SK-N-SH treated with all-trans-retinoic acid at 6 μM for 48 hours (cell line): Measurements from ENCODE around the gene ALPP.

Experiments
- CREB5 ChIP-seq: fragments of 250-450 bp; sonication (Bioruptor Pico); IDR thresholded peaks from 2 replicates; pipeline ENCODE4 v1.5.1; 2020; ENCODE audit warnings: low read depth, mild to moderate bottlenecking, moderate library complexity
- ESRRG ChIP-seq: fragments of 250-450 bp; sonication (Bioruptor Pico); IDR thresholded peaks from 2 replicates; pipeline ENCODE4 v1.6.1; 2021; ENCODE audit warnings: mild to moderate bottlenecking
- POU6F1 ChIP-seq: fragments of 250-450 bp; sonication (Bioruptor Pico); IDR thresholded peaks from 2 replicates; pipeline ENCODE4 v1.8.0; 2021; ENCODE audit warnings: low read depth, mild to moderate bottlenecking, moderate library complexity, borderline replicate concordance
- RARB ChIP-seq: fragments of 250-450 bp; sonication (Bioruptor Pico); IDR thresholded peaks from 2 replicates; pipeline ENCODE4 v1.8.0; 2021; ENCODE audit warnings: mild to moderate bottlenecking, moderate library complexity
- TSHZ2 ChIP-seq: fragments of 250-450 bp; sonication (Bioruptor Pico); IDR thresholded peaks from 2 replicates; pipeline ENCODE4 v1.5.0; 2020; ENCODE audit warnings: mild to moderate bottlenecking, moderate library complexity
- ZC3H10 ChIP-seq: fragments of 250-450 bp; sonication (Bioruptor Pico); IDR thresholded peaks from 2 replicates; pipeline ENCODE4 v1.5.1; 2021; ENCODE audit warnings: mild to moderate bottlenecking, moderate library complexity
- ZFP3 ChIP-seq: fragments of 250-450 bp; sonication (Bioruptor Pico); IDR thresholded peaks from 2 replicates; pipeline ENCODE4 v1.5.0; 2020; ENCODE audit warnings: mild to moderate bottlenecking, moderate library complexity
- ZFP30 ChIP-seq: fragments of 450-650 bp; formaldehyde crosslinking; IDR thresholded peaks from 2 replicates; pipeline ENCODE4 v1.5.0; 2022; ENCODE audit warnings: mild to moderate bottlenecking, moderate library complexity

GRCh38 chr2:232400256-232401015, 21.9 kb downstream of the ALPP start:
- no peak for TF ChIP-seq TSHZ2 (CRISPR knock-in tag)
- TF ChIP-seq ZFP30 = no peak
- no peak for TF ChIP-seq CREB5 (CRISPR knock-in tag)
- no peak for TF ChIP-seq ZFP3 (CRISPR knock-in tag)
- no peak for TF ChIP-seq ESRRG (CRISPR knock-in tag)
- no peak for TF ChIP-seq RARB (CRISPR knock-in tag)
- no peak for TF ChIP-seq POU6F1 (CRISPR knock-in tag)
- TF ChIP-seq ZC3H10 (CRISPR knock-in tag) = no peak
